ENCODE measurements around the gene RTL1.

RTL1 gene

GRCh38 chr14:100830681-100831080, 72.8 kb downstream of the RTL1 start:
- H3K4me3 ChIP-seq (ENCODE audit: control insufficient read depth in 1 of 7, extremely low read depth in 1 of 7, insufficient read depth in 4 of 7, low read depth in 2 of 7, low read length in 6 of 7): no peak overlapping the region
- no peaks in the 10 kb centered on the region for H3K36me3 ChIP-seq (ENCODE audit: control insufficient read depth in 4 of 4, insufficient read depth in 4 of 4, low read length in 3 of 4)
- no peak for DNase-seq
- 97% methylated on average over 8 of the region's 8 CpGs for WGBS (ENCODE audit: insufficient coverage)
- peaks cover 0 to 11% (median 1%) of the 10 kb centered on the region in 5 experiments for H3K9me3 ChIP-seq (ENCODE audit: control extremely low read depth in 1 of 5, control insufficient read depth in 4 of 5, insufficient read depth in 2 of 5, low read depth in 1 of 5, low read length in 4 of 5)
- no peak overlapping the region for H3K27ac ChIP-seq (ENCODE audit: insufficient read depth in 1 of 2, low read depth in 1 of 2, low read length in 2 of 2, poor library complexity in 1 of 2, severe bottlenecking in 2 of 2)
- ChIA-PET CTCF (interaction anchor here (0.6 kb wide), 1 partner anchor 77 kb away, joined by 3 read pairs; no protein-coding TSS in a partner anchor), POLR2A (no interaction called here)
- H3K4me1 ChIP-seq (ENCODE audit: control extremely low read depth in 1 of 4, control insufficient read depth in 4 of 4, insufficient read depth in 4 of 4, low read length in 3 of 4): peaks cover 0 to 15% (median 9%) of the 10 kb centered on the region in 4 experiments
- H3K27me3 ChIP-seq (replicated peaks in 2 of 5; ENCODE audit: control insufficient read depth in 4 of 5, insufficient read depth in 5 of 5, low read length in 4 of 5): peaks cover 0 to 24% (median 0%) of the 10 kb centered on the region in 5 experiments

All from common myeloid progenitor, CD34-positive (primary cell).